Activated CD4-positive, alpha-beta T cell treated with anti-CD3 and anti-CD28 coated beads, Interleukin-2, amount 10 ng/mL, durations not matched to agents 7 days and 5 days (primary cell): ENCODE results near the gene ACOXL. TPM values are rescaled to one million over a fixed set of nuclear protein-coding genes. Genes with fewer than 3 reads are reported as not detected.
"Not testable (repeated sequence)": the region's sequence is repeated elsewhere in the genome, so short reads cannot be mapped to it uniquely, and the experiment has no call there.

Experiments used
- CTCF ChIA-PET: fragments of 350-600 bp; sonication (Branson Sonifier 250); formaldehyde crosslinking; loops from one replicate; lab custom pipeline; 2021; ENCODE audit warnings: antibody characterized with exemption; lab: Charles Lee
- POLR2A ChIA-PET: fragments of 350-600 bp; sonication (Branson Sonifier 250); formaldehyde crosslinking; loops from one replicate; lab custom pipeline; 2021; ENCODE audit warnings: antibody characterized with exemption; lab: Charles Lee
- DNase-seq: peaks from one replicate; pipeline ENCODE4 v3.0.0-alpha.2; 2020
- H3K27ac Mint-ChIP-seq: one replicate; pipeline ENCODE4 v1.8.0; 2021; ENCODE audit warnings: mild to moderate bottlenecking, moderate library complexity, mixed read lengths
- H3K27me3 Mint-ChIP-seq: one replicate; pipeline ENCODE4 v1.8.0; 2021; ENCODE audit warnings: mixed read lengths
- H3K36me3 Mint-ChIP-seq: one replicate; pipeline ENCODE4 v1.8.0; 2021; ENCODE audit warnings: low read depth, mixed read lengths
- H3K4me1 Mint-ChIP-seq: one replicate; pipeline ENCODE4 v1.8.0; 2021; ENCODE audit warnings: mixed read lengths
- H3K4me3 Mint-ChIP-seq: one replicate; pipeline ENCODE4 v1.8.0; 2021; ENCODE audit warnings: mild to moderate bottlenecking, moderate library complexity, mixed read lengths
- H3K9me3 Mint-ChIP-seq: one replicate; pipeline ENCODE4 v1.8.0; 2021; ENCODE audit warnings: mixed read lengths
- total RNA-seq, 2 experiments: library from RNA; stranded (reverse); gene quantifications; one replicate each; pipeline ENCODE4 v1.2.3, GENCODE V29; 2021

ACOXL gene
- total RNA-seq, 2 experiments from 2014 or later = 0.15 TPM; not detected in 1

DNA sequence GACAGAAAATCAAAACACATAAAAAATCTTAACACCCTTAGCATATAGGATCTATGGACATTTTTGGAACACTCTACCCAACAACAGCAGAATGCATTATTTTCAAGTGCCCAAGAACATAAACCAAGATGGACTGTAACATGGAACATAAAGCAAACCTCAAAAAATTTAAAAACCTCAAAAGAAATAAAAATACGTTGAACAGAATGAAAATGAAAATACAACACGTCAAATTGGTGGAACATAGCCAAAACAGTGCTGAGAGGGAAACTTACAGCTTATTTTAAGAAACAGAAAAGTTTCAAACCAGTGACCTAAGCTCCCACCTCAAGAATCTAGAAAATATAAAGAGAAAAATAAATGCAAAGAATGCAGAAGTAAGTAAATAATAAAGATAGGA lies 330.0 kb downstream of the ACOXL start:
- Mint-ChIP-seq H3K4me3 (no peak overlapping the region), H3K4me1 (peaks cover 4% of the 10 kb centered on the region), H3K27me3 (peaks cover 34% of the 10 kb centered on the region), H3K9me3 (peaks cover 6% of the 10 kb centered on the region), H3K36me3 (peaks cover 3% of the 10 kb centered on the region), H3K27ac (no peak overlapping the region)
- ChIA-PET CTCF (interaction anchor here (1.5 kb wide), 1 partner anchor 35 kb away, joined by 3 read pairs; no protein-coding TSS in a partner anchor), POLR2A (no interaction called here)
- no peak for DNase-seq

DNA sequence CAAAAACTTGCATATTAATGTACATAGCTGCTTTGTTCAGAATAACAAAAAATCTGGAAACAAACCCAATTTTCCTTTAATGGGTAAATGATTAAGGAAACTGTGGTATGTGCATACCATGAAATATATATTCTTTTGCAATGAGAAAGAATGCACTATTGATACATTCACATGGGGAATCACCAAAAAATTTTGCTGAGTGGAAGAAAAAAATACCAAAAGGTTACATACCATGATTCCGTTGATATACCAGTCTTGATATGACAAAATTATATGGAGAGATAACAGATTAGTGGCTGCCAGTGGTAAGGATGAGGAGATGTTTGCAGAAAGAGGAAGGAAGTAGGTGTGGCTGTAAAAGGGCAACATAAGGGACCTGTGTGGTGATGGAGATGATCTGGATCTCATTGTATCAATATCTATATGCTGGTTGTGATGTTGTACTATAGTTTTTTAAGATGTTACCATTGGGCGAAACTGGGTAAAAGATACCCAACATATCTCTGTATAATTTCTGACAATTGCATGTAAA lies 333.8 kb downstream of the ACOXL start:
- Mint-ChIP-seq H3K4me3 (no peak overlapping the region), H3K36me3 (no peaks in the 10 kb centered on the region), H3K4me1 (peaks cover 4% of the 10 kb centered on the region), H3K27me3 (peaks cover 34% of the 10 kb centered on the region), H3K27ac (no peak overlapping the region), H3K9me3 (no peaks in the 10 kb centered on the region)
- no peak for DNase-seq
- CTCF ChIA-PET = no interaction called here
- POLR2A ChIA-PET = no interaction called here

DNA sequence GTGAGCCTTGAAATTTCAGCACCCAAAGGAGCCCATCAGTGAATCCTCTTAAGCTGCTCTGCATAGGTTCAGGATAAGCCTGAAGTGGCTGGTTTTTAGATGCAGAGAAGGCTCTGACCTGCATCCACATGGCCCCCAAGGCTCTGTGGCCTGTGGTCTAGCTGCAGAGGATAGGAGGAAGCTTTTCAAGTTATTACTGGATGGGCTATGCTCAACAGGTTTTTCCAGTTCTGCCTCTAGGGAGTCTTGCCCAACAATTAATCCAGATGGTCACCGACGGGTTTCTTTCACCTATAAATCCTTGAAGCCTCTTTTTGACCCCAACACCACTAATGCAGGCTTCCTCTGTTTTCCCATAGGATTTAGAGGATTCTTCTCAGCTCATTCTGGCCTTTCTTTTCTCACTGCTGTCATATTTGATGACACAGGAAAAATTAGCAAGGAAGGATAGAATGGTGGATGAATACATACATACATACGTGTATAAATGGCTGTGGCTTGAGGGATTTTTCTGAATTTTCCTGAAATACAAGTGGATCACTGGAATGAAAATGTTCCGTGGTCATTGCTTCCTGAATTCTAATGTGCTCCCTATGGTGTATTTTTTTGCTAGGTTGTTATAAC lies 336.2 kb downstream of the ACOXL start:
- ChIA-PET CTCF (no interaction called here), POLR2A (no interaction called here)
- H3K36me3 Mint-ChIP-seq = no peaks in the 10 kb centered on the region
- no peak overlapping the region for H3K27ac Mint-ChIP-seq
- peaks cover 2% of the 10 kb centered on the region for H3K9me3 Mint-ChIP-seq
- peaks cover 34% of the 10 kb centered on the region for H3K27me3 Mint-ChIP-seq
- DNase-seq = no peak
- no peak overlapping the region for H3K4me3 Mint-ChIP-seq
- peaks cover 4% of the 10 kb centered on the region for H3K4me1 Mint-ChIP-seq

DNA sequence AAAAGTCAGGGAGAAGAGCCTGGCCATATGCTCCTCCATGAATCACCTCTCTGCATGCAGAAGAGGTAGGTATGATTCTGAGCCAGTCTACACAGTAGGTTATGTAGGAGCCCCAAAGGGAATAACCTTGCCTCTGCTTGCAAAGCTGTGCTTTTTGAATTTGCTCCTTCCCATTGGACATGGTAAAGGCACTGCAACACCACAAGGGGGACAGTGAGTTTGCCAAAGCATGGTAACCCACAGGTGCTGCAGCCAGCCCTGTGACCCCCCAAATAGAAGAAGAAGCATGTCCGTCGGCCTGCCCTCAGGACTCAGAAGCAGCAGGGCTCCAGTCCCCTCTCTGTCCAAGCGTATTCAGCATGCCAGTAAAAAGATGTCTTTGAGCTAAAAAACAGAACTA lies 337.3 kb downstream of the ACOXL start:
- DNase-seq = no peak
- Mint-ChIP-seq H3K27me3 (peaks cover 34% of the 10 kb centered on the region), H3K27ac (no peak overlapping the region), H3K4me1 (peaks cover 4% of the 10 kb centered on the region), H3K4me3 (no peak overlapping the region), H3K36me3 (no peaks in the 10 kb centered on the region), H3K9me3 (peaks cover 4% of the 10 kb centered on the region)
- CTCF ChIA-PET = interaction anchor here (1.3 kb wide), 1 partner anchor 30 kb away, joined by 3 read pairs; no protein-coding TSS in a partner anchor
- POLR2A ChIA-PET = no interaction called here

DNA sequence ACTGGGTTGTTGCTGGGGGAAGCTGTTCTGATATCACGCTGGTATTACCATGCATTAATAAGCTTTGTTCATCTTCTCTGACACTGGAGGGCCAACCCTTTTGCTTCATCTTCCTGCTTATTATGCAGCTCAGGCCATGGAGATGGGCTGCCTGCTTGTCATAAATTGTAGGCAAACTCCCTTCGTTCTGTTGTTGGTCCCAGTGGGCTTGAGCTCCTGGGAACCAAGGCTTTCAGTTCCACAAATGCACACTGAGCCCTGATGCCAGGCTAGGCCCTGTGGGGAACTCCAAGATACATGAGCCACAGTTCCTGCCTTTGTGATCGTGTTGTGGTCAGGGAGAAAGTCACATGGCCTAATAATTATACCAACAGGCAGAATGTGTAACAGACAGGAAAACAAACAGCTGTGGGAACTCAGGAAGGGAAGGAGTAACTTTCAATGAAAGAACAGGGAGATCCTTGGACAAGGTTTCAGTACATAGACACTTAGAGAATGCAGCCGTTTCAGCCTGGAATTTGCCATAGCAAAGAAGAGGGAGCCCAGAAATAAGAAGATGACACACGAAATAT lies 339.3 kb downstream of the ACOXL start:
- POLR2A ChIA-PET = no interaction called here
- Mint-ChIP-seq H3K27ac (no peak overlapping the region), H3K27me3 (peaks cover 38% of the 10 kb centered on the region), H3K4me1 (no peaks in the 10 kb centered on the region), H3K9me3 (peaks cover 10% of the 10 kb centered on the region), H3K36me3 (no peaks in the 10 kb centered on the region), H3K4me3 (no peak overlapping the region)
- DNase-seq = no peak
- CTCF ChIA-PET = no interaction called here

DNA sequence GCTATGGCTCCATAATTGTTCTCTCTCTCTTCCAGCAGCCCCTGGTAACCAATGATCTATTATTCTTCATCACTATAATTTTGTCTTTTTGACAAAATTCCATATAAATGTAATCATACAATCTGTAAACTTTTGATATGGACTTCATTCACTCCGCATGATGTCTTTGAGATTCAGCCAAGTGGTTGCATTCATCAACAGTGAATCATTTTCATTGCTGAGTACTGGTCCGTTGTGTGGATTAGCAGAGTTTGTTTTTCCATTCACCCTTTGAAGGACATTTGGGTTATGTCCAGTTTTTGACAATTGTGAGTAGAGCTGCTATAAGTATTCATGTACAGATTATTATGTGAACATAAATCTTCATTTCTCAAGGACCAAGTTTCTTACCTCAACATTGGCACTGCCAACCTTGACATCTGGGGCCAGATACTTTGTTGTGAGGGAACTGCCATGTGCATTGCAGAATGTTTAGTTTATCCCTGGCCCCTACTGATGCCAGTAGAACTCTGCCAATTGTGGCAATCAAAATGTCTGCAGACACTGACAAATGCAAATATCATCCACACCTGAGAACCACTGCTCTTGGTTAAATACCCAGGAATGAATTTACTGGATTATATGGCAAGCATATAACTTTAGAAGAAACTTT lies 340.0 kb downstream of the ACOXL start:
- Mint-ChIP-seq H3K36me3 (no peaks in the 10 kb centered on the region), H3K9me3 (peaks cover 12% of the 10 kb centered on the region), H3K27ac (no peak overlapping the region), H3K4me3 (no peak overlapping the region), H3K4me1 (no peaks in the 10 kb centered on the region), H3K27me3 (peaks cover 38% of the 10 kb centered on the region)
- ChIA-PET POLR2A (no interaction called here), CTCF (interaction anchor here (0.6 kb wide), 1 partner anchor 116 kb away, joined by 3 read pairs; no protein-coding TSS in a partner anchor)
- DNase-seq = no peak

DNA sequence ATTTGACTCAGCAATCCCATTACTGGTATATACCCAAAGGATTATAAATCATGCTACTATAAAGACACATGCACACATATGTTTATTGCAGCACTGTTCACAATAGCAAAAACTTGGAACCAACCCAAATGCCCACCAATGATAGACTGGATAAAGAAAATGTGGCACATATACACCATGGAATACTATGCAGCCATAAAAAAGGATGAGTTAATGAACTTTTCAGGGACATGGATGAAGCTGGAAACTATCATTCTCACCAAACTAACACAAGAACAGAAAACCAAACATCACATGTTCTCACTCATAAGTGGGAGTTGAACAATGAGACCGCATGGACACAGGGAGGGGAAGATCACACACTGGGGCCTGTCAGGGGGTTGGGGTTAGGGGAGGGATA lies 350.3 kb downstream of the ACOXL start:
- H3K4me1 Mint-ChIP-seq, H3K4me3 Mint-ChIP-seq, CTCF ChIA-PET, H3K36me3 Mint-ChIP-seq, POLR2A ChIA-PET, DNase-seq, H3K27ac Mint-ChIP-seq, H3K9me3 Mint-ChIP-seq: not testable (repeated sequence)
- H3K27me3 Mint-ChIP-seq = peaks cover 71% of the 10 kb centered on the region

DNA sequence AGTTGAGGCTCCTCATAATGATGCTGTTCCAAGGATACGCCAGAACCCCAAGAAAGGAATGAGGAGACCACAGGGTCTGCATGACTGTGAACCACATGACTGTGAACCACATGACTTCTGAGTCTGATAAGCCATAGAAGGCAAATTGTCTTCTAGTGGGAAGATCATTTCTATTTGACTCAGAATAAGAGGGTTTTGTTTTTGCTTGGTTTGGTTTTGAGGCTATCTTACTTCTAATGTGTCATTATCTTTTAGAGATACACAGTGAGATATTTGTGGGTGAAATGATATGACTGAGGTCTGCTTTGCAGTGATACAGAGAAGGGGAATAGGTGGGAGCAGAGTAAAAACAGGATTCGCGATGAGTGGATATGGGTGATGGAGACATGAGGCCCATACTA lies 359.4 kb downstream of the ACOXL start:
- ChIA-PET CTCF (no interaction called here), POLR2A (no interaction called here)
- H3K27ac Mint-ChIP-seq = no peak overlapping the region
- no peaks in the 10 kb centered on the region for H3K36me3 Mint-ChIP-seq
- no peaks in the 10 kb centered on the region for H3K9me3 Mint-ChIP-seq
- no peak overlapping the region for H3K4me3 Mint-ChIP-seq
- H3K27me3 Mint-ChIP-seq = peaks cover 52% of the 10 kb centered on the region
- peaks cover 4% of the 10 kb centered on the region for H3K4me1 Mint-ChIP-seq
- DNase-seq = no peak

DNA sequence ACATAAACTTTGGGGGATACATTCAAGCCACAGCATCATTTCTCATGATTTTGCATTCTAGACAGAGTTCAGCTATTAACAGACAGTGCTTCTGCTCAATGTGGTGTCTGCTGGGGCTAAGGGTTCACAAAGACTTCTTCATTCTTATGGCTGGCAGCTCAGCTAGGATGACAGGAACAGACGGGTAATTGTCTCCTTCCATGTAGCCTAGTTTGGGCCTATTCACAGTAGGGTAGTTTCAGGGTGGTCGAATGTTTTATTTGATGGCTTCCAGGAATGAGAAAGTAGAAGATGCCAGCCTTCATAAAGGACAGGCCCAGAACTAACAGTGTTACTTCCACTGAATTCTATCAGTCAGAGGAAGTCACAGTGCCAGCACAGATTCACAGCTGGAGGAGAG lies 362.3 kb downstream of the ACOXL start:
- Mint-ChIP-seq H3K27ac (no peak overlapping the region), H3K36me3 (no peaks in the 10 kb centered on the region), H3K4me3 (no peak overlapping the region), H3K9me3 (no peaks in the 10 kb centered on the region), H3K4me1 (peaks cover 4% of the 10 kb centered on the region), H3K27me3 (peaks cover 61% of the 10 kb centered on the region)
- ChIA-PET POLR2A (no interaction called here), CTCF (no interaction called here)
- DNase-seq = no peak

DNA sequence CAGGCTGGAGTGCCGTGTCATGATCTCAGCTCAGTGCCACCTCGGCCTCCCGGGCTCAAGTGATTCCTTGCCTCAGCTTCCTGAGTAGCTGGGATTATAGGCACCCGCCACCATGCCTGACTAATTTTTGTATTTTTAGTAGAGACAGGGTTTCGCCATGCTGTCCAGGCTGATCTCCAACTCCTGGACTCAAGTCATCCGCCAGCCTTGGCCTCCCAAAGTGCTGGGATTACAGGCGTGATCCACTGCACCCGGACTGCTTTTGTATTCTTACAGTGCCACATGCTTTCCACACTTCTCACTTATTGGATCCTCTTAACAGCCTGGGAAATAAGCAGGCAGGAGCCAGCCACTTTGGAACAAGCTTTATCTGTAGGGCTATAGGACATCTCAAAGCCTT lies 363.1 kb downstream of the ACOXL start:
- H3K36me3 Mint-ChIP-seq = no peaks in the 10 kb centered on the region
- peaks cover 8% of the 10 kb centered on the region for H3K4me1 Mint-ChIP-seq
- no peak for DNase-seq
- ChIA-PET POLR2A (no interaction called here), CTCF (interaction anchor here (0.6 to 1.0 kb wide), 2 partner anchors 8 to 283 kb away, joined by 3 read pairs; no protein-coding TSS in a partner anchor)
- no peak overlapping the region for H3K27ac Mint-ChIP-seq
- H3K9me3 Mint-ChIP-seq = no peaks in the 10 kb centered on the region
- peaks cover 61% of the 10 kb centered on the region for H3K27me3 Mint-ChIP-seq
- no peak overlapping the region for H3K4me3 Mint-ChIP-seq

DNA sequence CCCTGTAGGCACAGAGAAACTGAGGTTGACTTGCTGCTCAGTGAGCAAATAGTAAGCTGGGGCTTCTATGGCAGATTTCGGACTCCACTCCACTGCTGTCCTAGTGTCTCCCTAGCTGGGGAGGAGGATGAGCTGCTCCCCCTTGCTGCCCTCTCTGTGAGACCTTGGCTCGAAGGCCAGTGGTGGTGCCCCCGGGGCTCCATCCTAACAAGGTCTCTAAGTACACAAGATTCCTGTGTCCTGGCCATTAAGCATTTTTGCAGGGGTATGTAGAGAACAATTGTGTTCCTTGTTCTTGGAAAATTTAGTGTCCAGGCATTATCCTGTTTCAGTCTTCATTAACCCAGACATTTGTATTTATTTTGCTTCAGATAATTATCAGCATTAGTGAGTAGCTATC lies 367.0 kb downstream of the ACOXL start:
- Mint-ChIP-seq H3K27ac (no peak overlapping the region), H3K4me3 (no peak overlapping the region), H3K4me1 (peaks cover 10% of the 10 kb centered on the region), H3K27me3 (peaks cover 50% of the 10 kb centered on the region), H3K9me3 (no peaks in the 10 kb centered on the region), H3K36me3 (no peaks in the 10 kb centered on the region)
- CTCF ChIA-PET = interaction anchor here (1.4 to 2.9 kb wide), 3 partner anchors 9 to 30 kb away, joined by 3 to 7 read pairs (median 6); partner anchors contain the start of gene BCL2L11
- no peak for DNase-seq
- POLR2A ChIA-PET = no interaction called here

DNA sequence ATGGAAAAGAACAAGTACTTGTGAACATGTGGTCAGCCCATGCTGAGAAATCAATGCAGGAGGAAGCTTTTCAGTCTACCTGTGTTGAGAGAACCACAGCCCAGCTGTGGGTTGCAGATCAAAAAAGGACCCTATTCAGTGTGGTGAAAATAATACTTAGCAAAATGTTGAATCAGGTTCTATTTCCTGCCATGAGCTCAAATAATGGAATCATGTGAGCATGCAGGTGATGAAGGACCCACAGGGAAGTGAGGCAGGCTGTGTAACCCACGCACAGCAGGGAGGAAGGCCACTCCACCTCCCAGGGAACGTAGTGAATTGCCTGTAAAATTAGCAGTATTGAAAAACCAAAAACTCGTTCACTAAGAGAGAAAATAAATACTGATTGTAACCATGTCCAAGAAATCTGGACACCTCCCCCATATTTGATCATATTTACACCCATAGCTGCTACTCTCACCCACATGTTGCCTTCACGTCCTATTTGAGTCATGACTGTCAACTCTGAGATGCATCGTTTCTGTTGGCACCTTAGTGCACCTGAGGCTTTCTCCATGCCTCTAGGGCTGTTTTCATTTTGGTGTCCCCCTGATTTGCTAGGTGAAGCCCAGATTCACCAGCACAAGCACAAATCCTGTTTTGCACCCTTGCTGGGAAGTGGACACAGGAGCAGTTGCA lies 367.9 kb downstream of the ACOXL start:
- no peak overlapping the region for H3K27ac Mint-ChIP-seq
- no peak for DNase-seq
- peaks cover 10% of the 10 kb centered on the region for H3K4me1 Mint-ChIP-seq
- CTCF ChIA-PET = interaction anchor here (1.4 to 2.9 kb wide), 3 partner anchors 10 to 31 kb away, joined by 3 to 7 read pairs (median 6); partner anchors contain the start of gene BCL2L11
- POLR2A ChIA-PET = no interaction called here
- H3K27me3 Mint-ChIP-seq = peaks cover 50% of the 10 kb centered on the region
- H3K4me3 Mint-ChIP-seq = no peak overlapping the region
- H3K36me3 Mint-ChIP-seq = no peaks in the 10 kb centered on the region
- no peaks in the 10 kb centered on the region for H3K9me3 Mint-ChIP-seq
